ENCODE results near the gene ARL6IP4.
A peak's percentile ranks its signal among the peaks of the same experiment; 100 is the strongest.
"Not testable (repeated sequence)": the region's sequence is repeated elsewhere in the genome, so short reads cannot be mapped to it uniquely, and the experiment has no call there.

The ARL6IP4 gene

GRCh38 chr12:122980183-122981035 is at the start of gene ARL6IP4:
Gene ARL6IP4 (plus strand): TSS chr12:122980681. CDS start chr12:122981140, 459 bp downstream.
- peak; percentile 89 for DNase-seq (ENCODE audit: low spot score)

- DNase-seq (ENCODE audit: low spot score) = no peak
These were observed 48.3 kb upstream of the ARL6IP4 start for GRCh38 chr12:122932207-122932606.

DNA sequence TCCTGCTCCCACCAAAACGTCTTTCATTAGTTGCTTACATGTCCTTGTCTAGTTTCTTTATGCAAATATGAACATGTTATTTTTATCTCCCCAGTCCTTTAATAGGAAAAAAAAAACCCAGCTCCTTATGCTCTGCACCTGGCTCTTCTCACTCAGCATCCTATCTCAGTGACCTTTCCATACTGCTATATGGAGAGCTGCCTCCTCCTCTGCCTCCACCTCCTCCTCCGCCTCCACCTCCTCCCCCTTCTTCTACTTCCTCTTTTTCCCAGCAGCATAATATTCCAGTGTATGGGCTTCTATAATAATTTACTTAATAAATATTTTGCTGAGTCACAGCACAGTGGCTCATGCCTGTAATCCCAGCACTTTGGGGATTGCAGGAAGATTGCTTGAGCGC is 45.8 kb upstream of the ARL6IP4 start:
- DNase-seq (ENCODE audit: low spot score) = no peak

GRCh38 chr12:122935318-122935717 is 45.2 kb upstream of the ARL6IP4 start:
- DNase-seq (ENCODE audit: low spot score) = no peak

DNA sequence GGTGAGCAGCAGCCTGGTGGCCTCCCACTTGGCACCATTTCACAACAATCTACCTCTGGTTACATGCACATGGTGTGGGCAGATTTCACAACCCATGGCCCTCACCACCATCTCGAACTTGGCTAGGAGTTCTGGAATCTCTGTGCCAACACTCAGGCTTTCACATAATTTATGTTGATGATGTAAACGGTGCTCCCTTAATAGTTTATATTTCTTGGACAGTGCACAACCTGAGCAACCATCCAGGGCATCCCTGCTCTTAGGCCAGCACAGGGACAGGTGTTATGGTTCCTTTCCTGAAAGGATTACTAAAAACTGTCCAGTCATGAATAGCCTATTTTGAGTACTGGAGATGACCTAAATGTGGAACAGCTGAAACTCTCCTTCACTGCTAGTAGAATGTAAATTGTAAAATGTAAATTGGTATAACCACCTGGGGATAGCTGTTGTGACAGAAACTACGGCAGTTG is 42.8 kb upstream of the ARL6IP4 start:
- DNase-seq (ENCODE audit: low spot score) = no peak

DNA sequence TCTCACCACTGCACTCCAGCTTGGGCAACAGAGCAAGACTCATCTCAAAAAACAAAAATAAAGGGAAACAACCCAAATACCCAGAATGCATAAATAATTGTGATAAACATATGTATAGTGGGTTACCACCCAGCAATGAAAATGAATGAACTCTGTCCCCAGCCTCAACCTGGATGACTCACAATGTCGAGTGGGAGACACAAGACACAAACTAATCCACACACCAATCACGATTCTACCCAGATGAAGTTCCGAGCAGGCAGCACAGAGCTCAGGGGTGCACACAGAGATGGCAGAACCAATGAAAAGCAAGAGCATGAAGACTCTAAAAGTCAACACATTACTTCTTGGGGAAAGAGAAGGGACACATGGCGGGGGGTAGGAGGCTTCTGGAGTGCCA is 41.4 kb upstream of the ARL6IP4 start:
- no peak for DNase-seq (ENCODE audit: low spot score)

- DNase-seq (ENCODE audit: low spot score) = not testable (repeated sequence)
These were observed 39.1 kb upstream of the ARL6IP4 start for GRCh38 chr12:122941351-122941750.

- DNase-seq (ENCODE audit: low spot score) = no peak
These were observed 37.8 kb upstream of the ARL6IP4 start for GRCh38 chr12:122942637-122943036.

- DNase-seq (ENCODE audit: low spot score) = no peak
These were observed 37.3 kb upstream of the ARL6IP4 start for GRCh38 chr12:122943196-122943595.

DNA sequence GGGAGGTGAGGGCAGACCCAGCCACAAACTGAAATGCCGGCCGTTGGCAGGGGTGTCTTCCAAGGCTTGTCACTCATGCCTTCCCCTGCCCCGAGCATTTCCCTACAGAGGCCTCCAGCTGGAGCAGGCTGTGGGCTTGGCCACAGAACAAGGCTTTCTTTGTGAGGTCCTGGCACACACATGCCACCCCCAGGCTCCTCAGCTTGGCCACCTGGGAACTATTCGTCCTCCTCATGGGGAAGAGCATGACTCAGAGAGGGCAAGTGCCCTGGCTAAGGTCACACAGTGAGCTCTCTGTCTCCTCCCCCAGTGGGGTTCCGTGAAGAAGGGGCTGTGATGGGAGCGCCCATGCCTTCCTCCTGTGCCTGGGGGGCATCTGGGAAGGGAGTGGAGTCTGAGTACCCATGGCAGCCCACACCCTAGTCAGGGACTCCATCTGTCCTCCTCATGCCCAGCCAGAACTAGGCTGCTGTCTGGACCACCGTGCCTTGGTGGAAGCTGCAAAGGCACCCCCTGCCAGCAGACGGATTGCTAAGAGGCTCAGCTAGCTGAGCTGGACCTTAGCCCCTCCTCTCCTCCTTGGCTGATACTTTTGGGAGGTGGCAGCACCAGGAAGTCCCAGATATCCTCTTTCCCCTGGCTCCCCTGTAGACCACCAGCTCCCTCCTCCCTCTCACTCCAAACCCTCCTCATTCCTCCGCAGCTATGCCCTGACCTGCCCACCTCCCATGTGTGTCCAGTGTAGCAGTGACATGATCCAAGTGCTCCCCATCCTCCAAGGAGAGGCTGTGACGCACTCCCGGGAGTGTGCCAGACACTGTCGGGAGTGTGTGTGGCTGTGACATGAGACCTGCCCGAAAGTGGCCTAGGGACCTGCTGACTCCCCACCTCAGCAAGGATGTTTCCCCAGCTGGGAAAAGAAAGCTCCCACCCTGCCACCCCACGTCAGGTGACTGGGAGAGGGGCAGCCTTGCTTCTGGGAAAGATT is 35.6 kb upstream of the ARL6IP4 start:
- DNase-seq (ENCODE audit: low spot score) = no peak

- DNase-seq (ENCODE audit: low spot score) = peak; percentile 98
These were observed 33.7 kb upstream of the ARL6IP4 start for GRCh38 chr12:122946690-122947341.

- no peak for DNase-seq (ENCODE audit: low spot score)
These were observed 33.1 kb upstream of the ARL6IP4 start for GRCh38 chr12:122947352-122947792.

DNA sequence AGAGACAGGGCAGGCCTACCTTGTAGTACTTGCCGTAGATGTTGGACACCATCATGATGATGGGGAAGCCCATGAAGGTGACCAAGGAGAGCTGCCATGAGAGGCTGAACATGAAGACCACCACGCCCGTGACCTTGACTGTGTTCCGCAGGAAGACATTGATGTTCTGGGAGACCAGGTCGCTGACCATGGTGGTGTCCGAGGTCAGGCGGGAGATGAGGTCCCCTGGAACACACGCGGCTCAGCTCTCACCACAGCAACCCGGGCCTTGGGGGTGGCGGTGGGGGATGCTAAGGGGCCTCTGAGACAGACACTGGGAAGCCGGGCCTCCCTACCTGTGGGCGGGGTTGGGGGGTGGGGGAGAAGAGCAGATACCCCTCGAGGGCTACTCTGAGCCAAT is 31.9 kb upstream of the ARL6IP4 start:
- DNase-seq (ENCODE audit: low spot score) = no peak

GRCh38 chr12:122949405-122949804 is 31.1 kb upstream of the ARL6IP4 start:
- DNase-seq (ENCODE audit: low spot score) = no peak

DNA sequence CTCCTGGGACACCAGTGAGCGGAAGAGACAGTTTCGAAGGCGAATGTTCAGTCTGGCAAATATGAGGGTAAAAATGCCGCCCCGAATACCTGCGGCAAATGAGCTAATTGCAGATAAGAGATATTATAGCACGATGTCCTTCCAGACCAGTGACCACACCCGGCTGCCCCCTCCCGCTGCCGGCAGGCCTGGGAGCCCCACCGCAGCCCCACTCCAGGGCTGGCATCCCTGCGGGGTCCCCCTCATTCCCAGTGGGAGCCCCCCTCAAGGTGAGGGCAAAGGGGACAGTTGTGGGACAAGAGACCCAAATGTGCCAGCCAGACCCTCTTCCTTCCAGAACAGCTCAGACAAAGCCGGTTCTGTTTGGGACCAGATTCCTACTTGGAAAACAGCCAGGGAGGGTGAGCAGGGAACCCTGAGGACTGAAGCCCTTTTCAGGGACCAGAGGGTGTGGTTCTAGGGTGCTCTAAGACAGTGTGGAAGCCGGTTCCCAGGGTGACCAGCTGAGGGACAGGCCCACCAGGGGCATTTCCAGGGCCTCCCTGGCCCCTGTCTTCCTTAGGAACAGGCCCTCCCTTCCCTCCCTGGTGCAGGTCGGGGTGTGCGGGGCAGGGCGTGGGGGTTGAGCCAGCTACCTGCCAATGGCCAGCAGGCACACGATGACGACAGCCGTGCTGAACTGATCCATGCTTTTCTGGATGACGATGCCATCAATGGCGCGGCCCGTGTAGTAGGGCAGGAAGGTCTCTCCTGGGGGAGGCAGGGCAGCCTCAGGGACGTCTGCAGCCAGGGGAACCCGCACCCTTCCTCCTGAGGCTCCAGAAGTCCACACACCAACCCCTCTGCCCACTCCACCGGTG is 30.4 kb upstream of the ARL6IP4 start:
- no peak for DNase-seq (ENCODE audit: low spot score)

- no peak for DNase-seq (ENCODE audit: low spot score)
These were observed 29.1 kb upstream of the ARL6IP4 start for GRCh38 chr12:122951406-122951805.

DNA sequence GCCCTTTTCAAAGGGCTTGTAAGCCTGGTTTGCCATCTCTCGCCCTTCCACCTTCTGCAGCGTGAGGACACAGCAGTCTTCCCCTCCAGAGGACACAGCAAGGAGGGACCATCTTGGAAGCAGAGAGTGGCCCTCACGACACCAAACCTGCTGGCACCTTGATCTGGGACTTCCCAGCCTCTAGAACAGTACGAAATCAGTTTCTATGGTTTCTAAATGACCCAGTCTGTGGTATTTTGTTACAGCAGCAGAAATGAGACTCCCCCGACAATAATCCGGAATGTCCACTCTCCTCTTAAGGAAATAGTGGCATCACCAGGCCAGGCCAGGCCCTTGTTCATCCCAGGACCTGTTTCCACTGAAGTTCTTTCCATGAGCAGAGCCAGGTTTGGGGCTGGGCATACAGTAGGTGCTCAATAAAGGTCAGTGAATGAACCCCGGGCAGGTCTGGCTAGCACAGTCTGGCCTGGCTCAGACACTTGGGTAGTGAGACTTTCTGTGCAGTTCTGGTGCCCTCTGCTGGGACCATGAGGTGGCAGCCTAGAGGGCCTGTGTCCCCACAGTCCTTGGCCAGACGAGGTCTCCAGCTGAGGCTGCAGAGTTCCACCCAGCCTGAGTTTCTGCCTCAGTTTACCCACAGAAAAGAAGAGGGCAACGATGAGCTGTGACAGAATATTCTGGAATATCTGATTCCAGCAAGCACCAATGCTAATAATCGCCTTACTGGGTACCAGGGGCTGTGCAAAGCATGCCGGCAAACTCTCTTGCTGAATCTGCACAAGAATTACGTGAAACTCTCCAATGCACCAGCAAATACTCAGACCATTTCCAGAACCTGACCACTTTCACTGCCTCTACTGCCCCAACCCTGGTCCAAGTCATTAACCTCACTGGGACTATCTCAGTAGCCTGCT is 28.2 kb upstream of the ARL6IP4 start:
- DNase-seq (ENCODE audit: low spot score) = peak; percentile 89

GRCh38 chr12:122955156-122955555 is 25.3 kb upstream of the ARL6IP4 start:
- no peak for DNase-seq (ENCODE audit: low spot score)

DNA sequence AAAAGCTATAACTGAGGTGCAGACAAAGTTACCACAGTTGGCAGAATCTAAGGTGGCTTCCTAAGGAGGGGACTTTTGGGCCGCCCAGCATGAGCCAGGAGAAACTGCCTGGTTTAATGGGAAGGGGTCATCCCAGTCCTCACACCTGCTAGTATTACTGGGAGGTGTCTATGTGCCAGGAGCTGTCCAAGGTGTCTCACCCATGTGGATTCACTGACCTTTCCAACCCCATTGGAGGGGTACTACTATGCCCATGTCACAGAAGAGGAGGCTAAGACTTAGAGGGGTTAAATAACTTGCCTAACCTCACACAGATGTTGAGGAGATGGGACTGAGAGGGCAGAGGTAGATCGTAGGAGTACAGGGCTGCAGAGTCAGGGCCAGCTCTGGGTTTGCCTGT is 24.4 kb upstream of the ARL6IP4 start:
- no peak for DNase-seq (ENCODE audit: low spot score)

Measured in AG08396 (cell line).